HAP-1 (cell line): ENCODE data around the gene ARF6.
"Not testable (repeated sequence)": the region's sequence is repeated elsewhere in the genome, so short reads cannot be mapped to it uniquely, and the experiment has no call there.

Experiments used
- DNase-seq, 2 experiments: peaks; one replicate each; pipeline ENCODE4 v3.0.0-alpha.2; 2016 to 2020; ENCODE audit warnings: low spot score in 2 of 2
- H3K27me3 ChIP-seq: fragments of 250-450 bp; sonication (Bioruptor Pico); 2 replicates; pipeline ENCODE4 v1.5.1; 2020; ENCODE audit warnings: low read depth, mild to moderate bottlenecking, moderate library complexity
- H3K36me3 ChIP-seq: fragments of 250-450 bp; sonication (Bioruptor Pico); replicated peaks from 2 replicates; pipeline ENCODE4 v1.5.1; 2020; ENCODE audit warnings: mild to moderate bottlenecking
- H3K4me1 ChIP-seq: fragments of 250-450 bp; sonication (Bioruptor Pico); 2 replicates; pipeline ENCODE4 v1.5.1; 2020; ENCODE audit warnings: mild to moderate bottlenecking
- H3K4me3 ChIP-seq: fragments of 250-450 bp; sonication (Bioruptor Pico); 2 replicates; pipeline ENCODE4 v1.5.1; 2020; ENCODE audit warnings: mild to moderate bottlenecking, moderate library complexity
- H3K9me3 ChIP-seq: fragments of 250-450 bp; sonication (Bioruptor Pico); 2 replicates; pipeline ENCODE4 v1.5.1; 2020; ENCODE audit warnings: mild to moderate bottlenecking, moderate library complexity
- in situ Hi-C: fragments of 300-500 bp; cut with MboI; formaldehyde crosslinking; loops from 3 replicates; pipeline ENCODE4 v1.14.3; 2020; ENCODE audit warnings: low sequenced_read_pairs, inconsistent platforms, mixed read lengths

ARF6 gene

GRCh38 chr14:49882826-49883694, 9.8 kb upstream of the ARF6 start:
- no peaks in the 10 kb centered on the region for H3K36me3 ChIP-seq
- H3K4me3 ChIP-seq: no peak overlapping the region
- no peak for DNase-seq
- peaks cover 22% of the 10 kb centered on the region for H3K4me1 ChIP-seq
- no peaks in the 10 kb centered on the region for H3K27me3 ChIP-seq
- in situ Hi-C loops: loop anchor here (25.0 kb wide), 1 partner anchor 654 kb away; the partner anchor contains the start of gene MAP4K5
- H3K9me3 ChIP-seq: no peaks in the 10 kb centered on the region; the same call in none of the 2 replicates

DNA sequence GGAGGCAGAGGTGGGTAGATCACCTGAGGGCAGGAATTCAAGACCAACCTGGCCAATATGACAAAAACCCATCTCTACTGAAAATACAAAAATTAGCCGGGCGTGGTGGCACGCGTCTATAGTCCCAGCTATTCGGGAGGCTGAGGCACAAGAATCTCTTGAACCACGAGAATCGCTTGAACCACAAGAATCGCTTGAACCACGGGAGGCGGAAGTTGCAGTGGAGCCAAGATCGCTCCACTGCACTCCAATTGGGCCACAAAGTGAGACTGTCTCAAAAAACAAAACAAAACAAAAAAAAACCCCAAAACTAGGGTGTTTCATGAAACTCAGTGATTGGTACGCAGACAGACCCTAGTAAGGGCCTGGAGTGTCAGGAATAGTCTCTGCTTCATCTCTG, 6.4 kb upstream of the ARF6 start:
- H3K36me3 ChIP-seq: no peaks in the 10 kb centered on the region
- DNase-seq: no peak
- H3K4me1 ChIP-seq: peaks cover 21% of the 10 kb centered on the region
- no peaks in the 10 kb centered on the region; the same call in none of the 2 replicates for H3K9me3 ChIP-seq
- no peaks in the 10 kb centered on the region for H3K27me3 ChIP-seq
- no peak overlapping the region for H3K4me3 ChIP-seq
- in situ Hi-C loops: loop anchor here (25.0 kb wide), 1 partner anchor 651 kb away; the partner anchor contains the start of gene MAP4K5

DNA sequence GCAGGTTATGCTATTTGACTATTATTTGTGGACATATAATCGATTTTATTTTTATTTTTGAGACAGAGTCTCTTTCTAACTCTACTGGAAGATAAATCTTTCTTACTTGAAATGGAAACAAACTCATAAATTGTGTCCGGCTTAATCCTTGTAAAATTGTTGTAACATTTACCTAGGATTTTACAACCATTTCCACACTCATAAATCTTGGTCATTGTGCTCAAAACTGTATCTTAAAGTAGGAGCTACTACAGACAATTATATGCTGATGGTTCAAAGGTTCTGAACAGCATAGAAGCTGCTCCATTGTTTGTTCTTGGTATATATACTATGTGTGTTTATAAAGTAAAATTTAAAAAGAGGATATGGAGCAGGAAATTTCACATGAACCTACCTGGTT, 4.6 kb upstream of the ARF6 start:
- no peak for DNase-seq
- in situ Hi-C loops: loop anchor here (25.0 kb wide), 1 partner anchor 649 kb away; the partner anchor contains the start of gene MAP4K5
- peaks cover 24% of the 10 kb centered on the region for H3K4me1 ChIP-seq
- peaks cover 3% of the 10 kb centered on the region for H3K36me3 ChIP-seq
- no peaks in the 10 kb centered on the region for H3K27me3 ChIP-seq
- H3K9me3 ChIP-seq: no peaks in the 10 kb centered on the region; the same call in none of the 2 replicates
- H3K4me3 ChIP-seq: no peak overlapping the region

- peak overlapping the region; percentile 70 for H3K4me3 ChIP-seq
- H3K9me3 ChIP-seq: no peaks in the 10 kb centered on the region
- peaks cover 12% of the 10 kb centered on the region for H3K4me1 ChIP-seq
- peaks cover 25% of the 10 kb centered on the region for H3K36me3 ChIP-seq
- DNase-seq: peak in 1 of 2 experiments; percentile 45
- no peaks in the 10 kb centered on the region for H3K27me3 ChIP-seq
- in situ Hi-C loops: loop anchor here (25.0 kb wide), 1 partner anchor 645 kb away; the partner anchor contains the start of gene MAP4K5
Observed at GRCh38 chr14:49892301-49892635, 614 bp upstream of the ARF6 start.

- in situ Hi-C loops: loop anchor here (25.0 kb wide), 1 partner anchor 644 kb away; the partner anchor contains the start of gene MAP4K5
- no peaks in the 10 kb centered on the region for H3K27me3 ChIP-seq
- peaks cover 25% of the 10 kb centered on the region for H3K36me3 ChIP-seq
- no peaks in the 10 kb centered on the region for H3K9me3 ChIP-seq
- peak in 1 of 2 experiments; percentile 63 for DNase-seq
- H3K4me1 ChIP-seq: peaks cover 25% of the 10 kb centered on the region
- peak overlapping the region; percentile 70 for H3K4me3 ChIP-seq
Observed at GRCh38 chr14:49893309-49894213, 679 bp downstream of the ARF6 start.

GRCh38 chr14:49894214-49895107, 1.6 kb downstream of the ARF6 start:
- not testable (repeated sequence) for H3K9me3 ChIP-seq, H3K27me3 ChIP-seq, DNase-seq
- peaks cover 28% of the 10 kb centered on the region for H3K4me1 ChIP-seq
- peak overlapping the region; percentile 70 for H3K4me3 ChIP-seq
- H3K36me3 ChIP-seq: peaks cover 25% of the 10 kb centered on the region
- in situ Hi-C loops: loop anchor here (25.0 kb wide), 1 partner anchor 643 kb away; the partner anchor contains the start of gene MAP4K5

GRCh38 chr14:49895480-49895879, 2.6 kb downstream of the ARF6 start:
- DNase-seq: no peak
- H3K4me3 ChIP-seq: peak overlapping the region; percentile 70
- in situ Hi-C loops: loop anchor here (25.0 kb wide), 1 partner anchor 642 kb away; the partner anchor contains the start of gene MAP4K5
- peaks cover 25% of the 10 kb centered on the region for H3K36me3 ChIP-seq
- H3K27me3 ChIP-seq: no peaks in the 10 kb centered on the region
- no peaks in the 10 kb centered on the region for H3K9me3 ChIP-seq
- H3K4me1 ChIP-seq: peaks cover 28% of the 10 kb centered on the region

GRCh38 chr14:49896272-49896671, 3.4 kb downstream of the ARF6 start:
- H3K36me3 ChIP-seq: peaks cover 25% of the 10 kb centered on the region
- not testable (repeated sequence) for H3K9me3 ChIP-seq, H3K27me3 ChIP-seq, DNase-seq
- in situ Hi-C loops: loop anchor here (25.0 kb wide), 1 partner anchor 641 kb away; the partner anchor contains the start of gene MAP4K5
- H3K4me3 ChIP-seq: peak overlapping the region; percentile 70
- H3K4me1 ChIP-seq: peaks cover 28% of the 10 kb centered on the region

- Histone ChIP-seq H3K27me3 (no peaks in the 10 kb centered on the region), H3K36me3 (peaks cover 25% of the 10 kb centered on the region), H3K4me1 (peaks cover 27% of the 10 kb centered on the region), H3K4me3 (peak overlapping the region; percentile 70; the same call in 1 of the 2 replicates), H3K9me3 (no peaks in the 10 kb centered on the region)
- in situ Hi-C loops: loop anchor here (25.0 kb wide), 1 partner anchor 640 kb away; the partner anchor contains the start of gene MAP4K5
- no peak for DNase-seq
Observed at GRCh38 chr14:49896966-49897365, 4.1 kb downstream of the ARF6 start.

- no peak for DNase-seq
- peaks cover 24% of the 10 kb centered on the region for H3K4me1 ChIP-seq
- no peaks in the 10 kb centered on the region for H3K27me3 ChIP-seq
- peak overlapping the region; percentile 70; the same call in 1 of the 2 replicates for H3K4me3 ChIP-seq
- no peaks in the 10 kb centered on the region for H3K9me3 ChIP-seq
- in situ Hi-C loops: loop anchor here (25.0 kb wide), 1 partner anchor 640 kb away; the partner anchor contains the start of gene MAP4K5
- peaks cover 25% of the 10 kb centered on the region for H3K36me3 ChIP-seq
Observed at GRCh38 chr14:49897414-49897813, 4.5 kb downstream of the ARF6 start.

DNA sequence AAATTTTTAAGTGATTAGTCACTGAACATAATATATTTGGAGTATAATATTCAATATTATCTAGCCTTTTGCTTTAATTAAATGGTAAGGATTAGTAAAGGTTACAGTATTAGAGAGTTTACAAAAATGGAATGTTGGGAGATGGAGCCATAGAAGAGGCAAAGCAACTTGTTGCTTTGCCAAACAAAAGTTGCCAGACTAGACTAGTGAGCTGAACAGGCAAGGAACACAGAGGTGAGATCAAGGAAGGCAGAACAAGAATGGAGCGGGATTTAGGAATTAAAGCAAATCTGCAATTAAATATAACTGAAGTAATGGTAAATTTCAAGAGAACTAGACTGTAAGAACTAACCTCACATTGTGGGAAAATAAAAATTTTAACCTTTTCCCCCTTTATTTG, 5.1 kb downstream of the ARF6 start:
- in situ Hi-C loops: loop anchor here (25.0 kb wide), 1 partner anchor 639 kb away; the partner anchor contains the start of gene MAP4K5
- Histone ChIP-seq H3K9me3 (no peaks in the 10 kb centered on the region), H3K4me3 (no peak overlapping the region), H3K27me3 (no peaks in the 10 kb centered on the region), H3K36me3 (peaks cover 25% of the 10 kb centered on the region), H3K4me1 (peaks cover 24% of the 10 kb centered on the region)
- no peak for DNase-seq

DNA sequence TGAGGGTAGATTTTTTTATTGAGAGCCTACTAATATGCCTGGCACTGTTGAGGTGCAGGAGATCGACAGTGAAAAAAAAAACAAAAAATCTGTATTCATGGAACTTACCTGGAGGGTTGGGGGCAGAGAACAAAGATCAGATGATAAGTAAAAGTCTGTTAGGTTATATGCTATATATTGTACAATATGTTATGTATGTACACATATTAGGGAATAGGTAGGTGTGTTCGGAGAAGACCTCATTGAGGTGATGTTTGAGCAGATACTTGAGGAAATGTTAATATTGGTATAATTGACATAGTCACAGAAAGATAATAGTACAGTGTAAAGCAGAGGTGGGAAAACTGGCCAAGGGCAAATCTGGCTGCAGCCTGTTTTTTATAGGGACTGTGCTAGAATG, 5.6 kb downstream of the ARF6 start:
- peaks cover 24% of the 10 kb centered on the region for H3K4me1 ChIP-seq
- no peak for DNase-seq
- in situ Hi-C loops: loop anchor here (25.0 kb wide), 1 partner anchor 639 kb away; the partner anchor contains the start of gene MAP4K5
- no peaks in the 10 kb centered on the region for H3K9me3 ChIP-seq
- peaks cover 20% of the 10 kb centered on the region for H3K36me3 ChIP-seq
- H3K27me3 ChIP-seq: no peaks in the 10 kb centered on the region
- H3K4me3 ChIP-seq: no peak overlapping the region
